ENCODE results near the gene ARL4C. TPM values are rescaled to one million over a fixed set of nuclear protein-coding genes. Genes with fewer than 3 reads are reported as not detected.

The ARL4C gene
- polyA plus RNA-seq, 2 of the 4 experiments (the other 2 are of a cell fraction), result 70.4 to 70.9 TPM

DNA sequence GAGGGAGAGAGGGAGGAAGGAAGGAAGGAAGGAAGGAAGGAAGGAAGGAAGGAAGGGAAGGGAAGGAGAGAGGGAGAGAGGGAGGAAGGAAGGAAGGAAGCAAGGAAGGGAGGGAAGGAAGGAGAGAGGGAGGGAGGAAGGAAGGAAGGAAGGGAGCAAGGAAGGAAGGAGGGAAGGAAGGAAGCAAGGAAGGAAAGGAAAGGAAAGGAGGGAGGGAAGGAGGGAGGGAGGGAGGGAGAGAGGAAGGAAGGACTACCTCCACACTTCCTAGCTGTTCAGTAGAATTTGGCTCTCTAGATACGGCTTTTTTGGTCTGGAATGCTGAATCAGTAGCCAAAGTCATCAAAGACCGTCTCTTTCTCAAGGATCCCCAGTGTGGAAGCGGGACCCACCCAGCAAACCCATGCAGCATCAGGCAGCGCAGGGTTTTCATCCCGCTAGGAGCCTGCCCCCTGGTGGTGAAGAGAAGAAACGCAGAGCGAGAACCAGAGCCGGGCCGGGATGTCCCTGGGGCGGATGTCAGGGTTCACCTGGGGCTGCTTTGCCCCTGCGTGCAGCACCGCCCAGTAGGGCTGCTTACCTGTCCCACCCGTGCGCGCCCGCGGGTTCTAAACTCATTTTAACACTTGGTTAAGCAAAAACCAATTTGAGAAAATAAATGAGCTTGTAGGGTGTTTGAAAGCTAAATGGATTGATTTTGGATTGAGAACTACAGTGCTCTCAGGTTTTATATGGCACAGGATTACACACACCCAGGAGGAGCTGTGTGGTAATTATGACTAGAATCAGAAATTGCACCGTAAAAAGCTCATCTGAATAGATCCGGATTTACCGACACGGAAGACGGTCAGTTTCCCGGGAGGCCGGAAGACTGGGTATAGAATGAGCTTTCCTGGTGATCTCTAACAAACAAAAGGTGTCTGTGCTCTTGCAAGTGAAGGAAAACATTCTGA lies 48.1 kb upstream of the ARL4C start (continued):
- no peak for TF ChIP-seq ZFP36 (IDR thresholded peaks at IDR 0.05; ENCODE audit: borderline replicate concordance, partially characterized antibody)

DNA sequence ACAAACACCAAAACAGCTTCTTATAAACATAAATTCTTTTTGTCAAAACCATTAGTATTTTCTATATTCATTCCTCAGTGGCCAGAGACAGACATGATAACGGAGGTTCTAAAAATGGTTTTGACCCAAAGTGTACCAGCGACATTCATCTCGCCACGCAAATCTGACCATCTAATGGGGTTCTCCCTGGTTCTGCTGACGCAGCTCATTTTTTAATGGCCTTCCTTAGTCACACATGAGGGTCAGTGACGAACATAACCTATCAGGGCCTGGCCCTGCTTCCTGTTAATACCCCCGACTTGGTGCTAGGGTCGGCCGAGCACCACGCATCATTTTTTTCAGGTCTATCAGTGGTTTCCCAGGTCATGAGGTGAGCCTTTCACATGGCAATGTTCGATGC lies 45.9 kb upstream of the ARL4C start:
- POLR2A ChIA-PET, result no interaction called here
- CTCF ChIA-PET, result interaction anchor here (0.7 to 1.4 kb wide), 6 partner anchors 9 to 686 kb away, joined by 3 to 7 read pairs (median 3); no protein-coding TSS in a partner anchor
- peaks cover 3% of the 10 kb centered on the region; the same call in 1 of the 3 replicates for H3K4me1 ChIP-seq
- FAIRE-seq (no peak), DNase-seq (ENCODE audit: low read depth in 1 of 2, low spot score in 1 of 2) (no peak), ATAC-seq (no peak)
- no peak overlapping the region for H3K4me2 ChIP-seq
- WGBS (ENCODE audit: missing lambda C conversion rate), result 92% methylated on average over 11 of the region's 11 CpGs
- H3K4me3 ChIP-seq, result no peak overlapping the region
- peaks cover 8% of the 10 kb centered on the region; the same call in 2 of the 3 replicates for H3K9me3 ChIP-seq
- H3K27ac ChIP-seq, result no peak overlapping the region
- TF ChIP-seq ZNF302 (CRISPR knock-in tag; IDR thresholded peaks at IDR 0.05) (no peak), MAFK (IDR thresholded peaks at IDR 0.05; ENCODE audit: partially characterized antibody) (peak; percentile 85), TFCP2L1 (CRISPR knock-in tag; IDR thresholded peaks at IDR 0.05) (no peak), EHF (CRISPR knock-in tag; IDR thresholded peaks at IDR 0.05) (no peak), SREBF2 (IDR thresholded peaks at IDR 0.05) (no peak), CEBPB (IDR thresholded peaks at IDR 0.05) (no peak), BHLHE40 (IDR thresholded peaks at IDR 0.05; ENCODE audit: low read depth, low read length) (no peak)
- TF ChIP-seq, protein P1, sequence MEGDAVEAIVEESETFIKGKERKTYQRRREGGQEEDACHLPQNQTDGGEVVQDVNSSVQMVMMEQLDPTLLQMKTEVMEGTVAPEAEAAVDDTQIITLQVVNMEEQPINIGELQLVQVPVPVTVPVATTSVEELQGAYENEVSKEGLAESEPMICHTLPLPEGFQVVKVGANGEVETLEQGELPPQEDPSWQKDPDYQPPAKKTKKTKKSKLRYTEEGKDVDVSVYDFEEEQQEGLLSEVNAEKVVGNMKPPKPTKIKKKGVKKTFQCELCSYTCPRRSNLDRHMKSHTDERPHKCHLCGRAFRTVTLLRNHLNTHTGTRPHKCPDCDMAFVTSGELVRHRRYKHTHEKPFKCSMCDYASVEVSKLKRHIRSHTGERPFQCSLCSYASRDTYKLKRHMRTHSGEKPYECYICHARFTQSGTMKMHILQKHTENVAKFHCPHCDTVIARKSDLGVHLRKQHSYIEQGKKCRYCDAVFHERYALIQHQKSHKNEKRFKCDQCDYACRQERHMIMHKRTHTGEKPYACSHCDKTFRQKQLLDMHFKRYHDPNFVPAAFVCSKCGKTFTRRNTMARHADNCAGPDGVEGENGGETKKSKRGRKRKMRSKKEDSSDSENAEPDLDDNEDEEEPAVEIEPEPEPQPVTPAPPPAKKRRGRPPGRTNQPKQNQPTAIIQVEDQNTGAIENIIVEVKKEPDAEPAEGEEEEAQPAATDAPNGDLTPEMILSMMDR (IDR thresholded peaks at IDR 0.05), result no peak
- TF ChIP-seq, protein P2, sequence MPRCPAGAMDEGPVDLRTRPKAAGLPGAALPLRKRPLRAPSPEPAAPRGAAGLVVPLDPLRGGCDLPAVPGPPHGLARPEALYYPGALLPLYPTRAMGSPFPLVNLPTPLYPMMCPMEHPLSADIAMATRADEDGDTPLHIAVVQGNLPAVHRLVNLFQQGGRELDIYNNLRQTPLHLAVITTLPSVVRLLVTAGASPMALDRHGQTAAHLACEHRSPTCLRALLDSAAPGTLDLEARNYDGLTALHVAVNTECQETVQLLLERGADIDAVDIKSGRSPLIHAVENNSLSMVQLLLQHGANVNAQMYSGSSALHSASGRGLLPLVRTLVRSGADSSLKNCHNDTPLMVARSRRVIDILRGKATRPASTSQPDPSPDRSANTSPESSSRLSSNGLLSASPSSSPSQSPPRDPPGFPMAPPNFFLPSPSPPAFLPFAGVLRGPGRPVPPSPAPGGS (IDR thresholded peaks at IDR 0.05), result no peak

DNA sequence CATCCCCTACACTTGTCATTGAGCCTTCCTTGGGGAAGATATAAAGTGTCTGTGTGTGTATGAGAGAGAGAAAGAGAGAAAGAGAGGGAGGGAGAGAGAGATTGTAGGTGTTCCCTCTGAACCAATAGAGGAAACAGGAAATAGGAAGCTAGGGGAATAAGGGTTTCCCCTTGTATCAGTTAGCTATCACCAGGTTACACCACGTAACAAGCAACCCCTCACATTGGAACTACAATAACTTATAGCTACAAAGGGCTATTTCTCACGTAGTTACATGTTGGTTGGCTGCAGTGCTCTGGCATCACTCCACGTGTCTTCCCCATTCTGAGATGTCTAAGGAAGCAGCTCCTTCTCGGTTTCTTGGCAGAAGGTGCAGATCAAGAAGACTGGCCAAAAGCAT lies 41.0 kb upstream of the ARL4C start:
- ChIA-PET CTCF (interaction anchor here (0.6 to 4.5 kb wide), 11 partner anchors 10 to 1056 kb away, joined by 3 to 15 read pairs (median 5); no protein-coding TSS in a partner anchor), POLR2A (no interaction called here)
- 58% methylated on average over 4 of the region's 4 CpGs for WGBS (ENCODE audit: missing lambda C conversion rate)
- FAIRE-seq (no peak), DNase-seq (ENCODE audit: low read depth in 1 of 2, low spot score in 1 of 2) (no peak), ATAC-seq (no peak)
- no peak overlapping the region for H3K27ac ChIP-seq
- H3K9me3 ChIP-seq, result peaks cover 8% of the 10 kb centered on the region; the same call in 2 of the 3 replicates
- H3K4me1 ChIP-seq, result no peaks in the 10 kb centered on the region
- TF ChIP-seq EHF (CRISPR knock-in tag; IDR thresholded peaks at IDR 0.05) (no peak), NFE2L2 (conservative IDR thresholded peaks at IDR 0.05; ENCODE audit: low read length) (no peak), SREBF2 (IDR thresholded peaks at IDR 0.05) (no peak), CBX2 (IDR thresholded peaks at IDR 0.05; ENCODE audit: borderline replicate concordance, low read depth) (no peak), FOXS1 (CRISPR knock-in tag; IDR thresholded peaks at IDR 0.05) (no peak), HDAC2 (IDR thresholded peaks at IDR 0.05) (no peak), RAD21 (conservative IDR thresholded peaks at IDR 0.05 in 1 of 2, IDR thresholded peaks at IDR 0.05 in 1 of 2) (no peak), ZC3H11A (IDR thresholded peaks at IDR 0.05) (no peak), GATA3 (IDR thresholded peaks at IDR 0.05; ENCODE audit: borderline replicate concordance) (no peak), KDM5A (IDR thresholded peaks at IDR 0.05) (no peak), EP300 (IDR thresholded peaks at IDR 0.05) (no peak), EHMT2 (IDR thresholded peaks at IDR 0.05; ENCODE audit: low read depth) (no peak), TP53 (CRISPR knock-in tag; IDR thresholded peaks at IDR 0.05) (no peak), HOXA7 (CRISPR knock-in tag; IDR thresholded peaks at IDR 0.05) (no peak), NPAS2 (CRISPR knock-in tag; IDR thresholded peaks at IDR 0.05; ENCODE audit: borderline replicate concordance) (no peak), HOXB13 (CRISPR knock-in tag; IDR thresholded peaks at IDR 0.05; ENCODE audit: low read depth) (no peak)
- TF ChIP-seq, protein P3, sequence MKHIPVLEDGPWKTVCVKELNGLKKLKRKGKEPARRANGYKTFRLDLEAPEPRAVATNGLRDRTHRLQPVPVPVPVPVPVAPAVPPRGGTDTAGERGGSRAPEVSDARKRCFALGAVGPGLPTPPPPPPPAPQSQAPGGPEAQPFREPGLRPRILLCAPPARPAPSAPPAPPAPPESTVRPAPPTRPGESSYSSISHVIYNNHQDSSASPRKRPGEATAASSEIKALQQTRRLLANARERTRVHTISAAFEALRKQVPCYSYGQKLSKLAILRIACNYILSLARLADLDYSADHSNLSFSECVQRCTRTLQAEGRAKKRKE (CRISPR knock-in tag; IDR thresholded peaks at IDR 0.05; ENCODE audit: low read depth), result no peak
- TF ChIP-seq, protein P4, sequence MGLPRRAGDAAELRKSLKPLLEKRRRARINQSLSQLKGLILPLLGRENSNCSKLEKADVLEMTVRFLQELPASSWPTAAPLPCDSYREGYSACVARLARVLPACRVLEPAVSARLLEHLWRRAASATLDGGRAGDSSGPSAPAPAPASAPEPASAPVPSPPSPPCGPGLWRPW (IDR thresholded peaks at IDR 0.05), result no peak
- TF ChIP-seq, protein P1 (IDR thresholded peaks at IDR 0.05), result no peak
- TF ChIP-seq, protein P5, sequence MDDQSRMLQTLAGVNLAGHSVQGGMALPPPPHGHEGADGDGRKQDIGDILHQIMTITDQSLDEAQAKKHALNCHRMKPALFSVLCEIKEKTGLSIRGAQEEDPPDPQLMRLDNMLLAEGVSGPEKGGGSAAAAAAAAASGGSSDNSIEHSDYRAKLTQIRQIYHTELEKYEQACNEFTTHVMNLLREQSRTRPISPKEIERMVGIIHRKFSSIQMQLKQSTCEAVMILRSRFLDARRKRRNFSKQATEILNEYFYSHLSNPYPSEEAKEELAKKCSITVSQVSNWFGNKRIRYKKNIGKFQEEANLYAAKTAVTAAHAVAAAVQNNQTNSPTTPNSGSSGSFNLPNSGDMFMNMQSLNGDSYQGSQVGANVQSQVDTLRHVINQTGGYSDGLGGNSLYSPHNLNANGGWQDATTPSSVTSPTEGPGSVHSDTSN (IDR thresholded peaks at IDR 0.05), result no peak
- no peak overlapping the region for H3K4me2 ChIP-seq
- H3K4me3 ChIP-seq, result no peak overlapping the region
